HepG2 (cell line): ENCODE measurements around the gene CAVIN2. TPM values are rescaled to one million over a fixed set of nuclear protein-coding genes. Genes with fewer than 3 reads are reported as not detected.

Experiments used
- ISL2 ChIP-seq: sonication (generic); formaldehyde crosslinking; IDR thresholded peaks from 2 replicates; pipeline ENCODE4 v1.5.0; 2020; ENCODE audit warnings: missing genetic modification reagents
- MBD4 ChIP-seq: IDR thresholded peaks from 2 replicates; pipeline ENCODE4 v1.6.1; 2012; ENCODE audit warnings: low read length, inconsistent platforms, borderline replicate concordance
- PHF8 ChIP-seq: sonication (generic); formaldehyde crosslinking; IDR thresholded peaks from 2 replicates; pipeline ENCODE4 v1.5.0; 2020; ENCODE audit warnings: missing genetic modification reagents
- PLRG1 ChIP-seq: fragments of 450-650 bp; conservative IDR thresholded peaks from 2 replicates; pipeline ENCODE4 v1.6.1; 2016
- RBM39 ChIP-seq: fragments of 200-400 bp; formaldehyde crosslinking; IDR thresholded peaks from one replicate; pipeline ENCODE4 v1.6.1; 2018; ENCODE audit warnings: antibody characterized with exemption, mild to moderate bottlenecking, low read depth, low read length; ENCODE audit not compliant: poor library complexity, severe bottlenecking
- ZBTB21 ChIP-seq: sonication (generic); formaldehyde crosslinking; IDR thresholded peaks from 2 replicates; pipeline ENCODE4 v1.4.0; 2020; ENCODE audit warnings: missing genetic modification reagents
- ZMAT3 ChIP-seq: sonication (generic); formaldehyde crosslinking; conservative IDR thresholded peaks from 2 replicates; pipeline ENCODE4 v1.7.0; 2021; ENCODE audit warnings: missing genetic modification reagents
- ZNF142 ChIP-seq: sonication (generic); formaldehyde crosslinking; IDR thresholded peaks from 2 replicates; pipeline ENCODE4 v1.4.0; 2020; ENCODE audit warnings: missing genetic modification reagents
- ZNF234 ChIP-seq: sonication (generic); formaldehyde crosslinking; conservative IDR thresholded peaks from 2 replicates; pipeline ENCODE4 v1.5.1; 2020; ENCODE audit warnings: mild to moderate bottlenecking, missing genetic modification reagents
- ZNF276 ChIP-seq: sonication (generic); formaldehyde crosslinking; IDR thresholded peaks from 2 replicates; pipeline ENCODE4 v1.4.0; 2020; ENCODE audit warnings: mild to moderate bottlenecking, low read depth, missing genetic modification reagents
- ZNF281 ChIP-seq: sonication (generic); formaldehyde crosslinking; IDR thresholded peaks from 2 replicates; pipeline ENCODE4 v1.4.0; 2020; ENCODE audit warnings: missing genetic modification reagents, borderline replicate concordance
- polyA plus RNA-seq, 8 experiments: library from polyadenylated mRNA; depleted of rRNA in 3 of 8; stranded (reverse) in 7 of 8; unstranded in 1 of 8; fragments of >200 nt; fragmentation: Illumina TruSeq in 4 of 8; extraction: Trizol in 4 of 8; gene quantifications; 2 replicates each; pipeline versions ENCODE4 v1.2.1 to v1.2.3, GENCODE V29; 2011 to 2016; ENCODE audit warnings: low read depth in 4 of 8, missing spikeins in 1 of 8, mixed read lengths in 1 of 8; ENCODE audit not compliant: insufficient read depth in 1 of 8
- total RNA-seq, 5 experiments: library from RNA; depleted of rRNA; stranded (reverse); fragments of >200 nt; fragmentation: Illumina TruSeq; extraction: Trizol; gene quantifications; 2 replicates each; pipeline ENCODE4 v1.2.3, GENCODE V29; 2016; ENCODE audit warnings: low read depth in 1 of 5
- TF ChIP-seq, protein P1 (sequence below): sonication (generic); formaldehyde crosslinking; IDR thresholded peaks from 2 replicates; pipeline ENCODE4 v1.4.0; 2020; ENCODE audit warnings: missing genetic modification reagents; ENCODE audit errors: not compliant biosample characterization

Gene CAVIN2
- total and polyA plus RNA-seq, 2 of the 13 experiments (the other 11 are each of a cell fraction or from before 2014, with no cell fraction given): 7.6 to 38.8 TPM

DNA sequence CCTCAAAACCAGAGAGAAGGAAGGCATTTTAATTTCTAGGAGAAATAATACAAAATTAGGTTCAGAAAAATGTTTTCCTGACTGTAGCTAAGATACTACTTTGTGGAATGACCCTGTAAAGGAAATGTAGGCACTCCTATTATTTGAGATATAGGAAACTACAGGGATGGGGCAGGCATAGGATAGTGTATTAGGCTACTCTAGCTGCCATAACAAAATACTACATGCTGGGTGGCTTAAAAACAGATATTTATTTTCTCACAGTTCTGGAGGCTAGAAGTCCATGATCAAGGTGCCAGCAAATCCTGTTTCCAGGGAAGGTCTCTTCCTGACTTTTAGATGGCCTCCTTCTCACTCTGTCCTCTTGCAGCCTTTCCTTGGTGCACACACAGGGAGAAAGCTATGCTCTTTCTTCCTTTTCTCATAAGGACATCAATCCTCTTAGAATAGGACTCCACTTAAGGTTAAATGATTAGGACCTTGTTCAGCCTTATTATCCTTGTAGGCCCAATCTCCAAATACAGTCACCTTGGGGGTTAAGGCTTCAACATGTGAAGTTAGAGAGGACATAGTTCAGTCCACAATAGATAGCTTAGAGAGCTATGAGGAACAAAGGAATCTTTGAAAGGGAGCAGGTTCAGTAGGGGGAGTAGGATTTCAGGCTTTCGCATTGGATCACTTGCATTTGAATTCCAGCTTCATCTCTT lies 14.0 kb upstream of the CAVIN2 start (continued):
- no peak for TF ChIP-seq ZBTB21 (CRISPR knock-in tag)
- no peak for TF ChIP-seq RBM39
- TF ChIP-seq ZNF142: no peak
- TF ChIP-seq PLRG1: no peak
- TF ChIP-seq PHF8: peak; percentile 41
- TF ChIP-seq ISL2: no peak
- TF ChIP-seq ZNF234 (CRISPR knock-in tag): no peak
- TF ChIP-seq, protein P1, sequence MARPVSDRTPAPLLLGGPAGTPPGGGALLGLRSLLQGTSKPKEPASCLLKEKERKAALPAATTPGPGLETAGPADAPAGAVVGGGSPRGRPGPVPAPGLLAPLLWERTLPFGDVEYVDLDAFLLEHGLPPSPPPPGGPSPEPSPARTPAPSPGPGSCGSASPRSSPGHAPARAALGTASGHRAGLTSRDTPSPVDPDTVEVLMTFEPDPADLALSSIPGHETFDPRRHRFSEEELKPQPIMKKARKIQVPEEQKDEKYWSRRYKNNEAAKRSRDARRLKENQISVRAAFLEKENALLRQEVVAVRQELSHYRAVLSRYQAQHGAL (CRISPR knock-in tag): no peak
- no peak for TF ChIP-seq ZMAT3 (CRISPR knock-in tag)
- no peak for TF ChIP-seq ZNF276 (CRISPR knock-in tag)
- TF ChIP-seq ZNF281 (CRISPR knock-in tag): peak; percentile 76; the same call in 1 of the 2 replicates
- TF ChIP-seq MBD4: no peak
